Mesothelial cell of epicardium (in vitro differentiated cells): Measurements from ENCODE around the gene ESRP2. TPM values are rescaled to one million over a fixed set of nuclear protein-coding genes. Genes with fewer than 3 reads are reported as not detected.

ENCODE experiments used
- DNase-seq, 2 experiments: peaks; one replicate each; pipeline ENCODE4 v3.0.0; 2021; ENCODE audit warnings: low spot score in 2 of 2; ENCODE audit not compliant: unreplicated experiment in 2 of 2
- H3K27ac Mint-ChIP-seq: 2 replicates; pipeline ENCODE4 v1.8.0; 2021; ENCODE audit warnings: mixed read lengths
- H3K27me3 Mint-ChIP-seq: 2 replicates; pipeline ENCODE4 v1.8.0; 2021; ENCODE audit warnings: low read depth, mixed read lengths
- H3K36me3 Mint-ChIP-seq: 2 replicates; pipeline ENCODE4 v1.8.0; 2021; ENCODE audit warnings: mixed read lengths
- H3K4me1 Mint-ChIP-seq: 2 replicates; pipeline ENCODE4 v1.8.0; 2021; ENCODE audit warnings: mixed read lengths
- H3K4me3 Mint-ChIP-seq: 2 replicates; pipeline ENCODE4 v1.8.0; 2021; ENCODE audit warnings: mild to moderate bottlenecking, moderate library complexity, mixed read lengths
- H3K9me3 Mint-ChIP-seq: 2 replicates; pipeline ENCODE4 v1.8.0; 2021; ENCODE audit warnings: mixed read lengths
- CTCF ChIP-seq: fragments of 200-600 bp; sonication (generic); IDR thresholded peaks from one replicate; pipeline ENCODE4 v1.5.0; 2021; ENCODE audit warnings: antibody characterized with exemption; ENCODE audit not compliant: unreplicated experiment
- total RNA-seq: library from RNA; stranded (reverse); gene quantifications from 3 replicates; pipeline ENCODE4 v1.2.1, GENCODE V29; 2021

ESRP2 gene
- total RNA-seq, 1 donor from 2014 or later: 34.7 TPM

DNA sequence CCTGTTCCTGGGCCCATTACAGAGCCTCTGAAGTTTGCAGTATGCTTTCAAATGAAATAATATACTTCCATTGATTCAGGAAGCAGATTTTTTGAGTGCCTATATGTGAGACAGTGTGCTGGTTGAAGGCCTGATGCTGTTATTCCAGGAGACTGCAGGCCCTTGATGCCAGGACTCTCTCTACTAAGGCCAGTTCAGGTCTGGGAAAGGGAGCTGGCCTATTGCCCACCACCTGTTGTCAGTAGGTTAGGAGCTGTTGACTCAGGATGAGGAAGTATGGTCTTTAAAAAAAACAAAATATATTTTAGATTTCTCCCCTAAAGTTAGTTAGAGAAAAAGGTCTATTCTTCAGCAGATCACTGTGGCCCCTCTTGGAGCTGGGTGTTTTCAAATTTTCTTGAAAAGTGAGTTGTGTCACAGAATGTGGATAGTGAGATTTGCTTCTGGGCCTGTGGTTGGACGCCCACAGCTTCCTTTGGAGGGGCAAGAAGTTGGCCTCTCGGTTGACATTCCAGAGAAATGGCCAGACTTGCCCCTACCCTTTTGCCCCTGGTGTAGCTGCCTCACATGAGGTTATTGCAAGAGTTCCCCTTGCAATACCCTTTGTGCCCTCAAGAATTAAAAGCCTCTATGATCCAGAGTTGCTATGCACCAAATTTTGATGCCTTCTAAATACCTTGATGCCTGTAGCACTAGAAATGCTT lies 7.9 kb downstream of the ESRP2 start:
- DNase-seq: no peak
- H3K9me3 Mint-ChIP-seq: no peaks in the 10 kb centered on the region
- H3K27me3 Mint-ChIP-seq: no peaks in the 10 kb centered on the region
- no peaks in the 10 kb centered on the region for H3K4me1 Mint-ChIP-seq
- no peak overlapping the region for H3K27ac Mint-ChIP-seq
- TF ChIP-seq CTCF: no peak
- no peak overlapping the region for H3K4me3 Mint-ChIP-seq
- peaks cover 5% of the 10 kb centered on the region for H3K36me3 Mint-ChIP-seq

- Mint-ChIP-seq H3K36me3 (peaks cover 5% of the 10 kb centered on the region), H3K4me3 (no peak overlapping the region), H3K27ac (no peak overlapping the region), H3K9me3 (no peaks in the 10 kb centered on the region), H3K27me3 (no peaks in the 10 kb centered on the region), H3K4me1 (no peaks in the 10 kb centered on the region)
- no peak for TF ChIP-seq CTCF
- no peak for DNase-seq
Observed at GRCh38 chr16:68227183-68227793, 8.6 kb downstream of the ESRP2 start.

GRCh38 chr16:68226116-68226515 lies 9.8 kb downstream of the ESRP2 start:
- Mint-ChIP-seq H3K27me3 (no peaks in the 10 kb centered on the region), H3K27ac (no peak overlapping the region), H3K4me1 (no peaks in the 10 kb centered on the region), H3K9me3 (no peaks in the 10 kb centered on the region), H3K4me3 (no peak overlapping the region), H3K36me3 (peaks cover 5% of the 10 kb centered on the region)
- no peak for DNase-seq
- TF ChIP-seq CTCF: no peak

GRCh38 chr16:68223072-68223471 lies 12.9 kb downstream of the ESRP2 start:
- Mint-ChIP-seq H3K36me3 (no peaks in the 10 kb centered on the region), H3K4me1 (no peaks in the 10 kb centered on the region), H3K27me3 (no peaks in the 10 kb centered on the region), H3K27ac (no peak overlapping the region), H3K9me3 (no peaks in the 10 kb centered on the region), H3K4me3 (no peak overlapping the region)
- TF ChIP-seq CTCF: no peak
- no peak for DNase-seq

DNA sequence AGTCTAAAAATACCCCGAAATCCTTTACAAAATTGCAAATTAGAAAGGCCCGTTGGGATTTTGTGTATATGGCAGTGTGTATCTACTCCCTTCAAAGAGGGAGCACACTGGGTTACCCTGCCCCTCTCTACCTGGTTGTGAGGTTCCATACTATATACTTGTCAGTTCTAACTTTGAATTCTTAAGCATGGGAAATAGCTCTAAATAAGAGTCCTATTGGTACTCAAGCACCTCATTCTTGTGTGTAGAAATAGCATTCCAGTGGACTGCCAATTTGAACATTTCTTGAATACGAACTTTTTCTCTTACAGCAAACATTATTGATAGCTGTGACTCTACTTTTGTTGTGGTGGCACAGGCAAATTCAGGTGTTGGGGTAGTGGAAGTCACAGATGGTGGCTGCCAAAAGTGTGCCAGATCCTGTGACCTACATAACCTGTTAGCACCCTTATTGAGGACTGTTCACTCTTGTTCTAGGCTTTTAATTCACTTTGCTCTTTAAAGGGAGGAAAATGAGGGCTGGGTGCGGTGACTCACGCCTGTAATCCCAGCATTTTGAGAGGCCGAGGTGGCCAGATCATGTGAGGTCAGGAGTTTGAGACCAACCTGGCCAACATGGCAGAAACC lies 16.1 kb downstream of the ESRP2 start:
- peaks cover 4% of the 10 kb centered on the region for H3K36me3 Mint-ChIP-seq
- TF ChIP-seq CTCF: no peak
- no peak for DNase-seq
- H3K27ac Mint-ChIP-seq: peak overlapping the region; percentile 53
- no peaks in the 10 kb centered on the region for H3K27me3 Mint-ChIP-seq
- no peak overlapping the region for H3K4me3 Mint-ChIP-seq
- no peaks in the 10 kb centered on the region for H3K9me3 Mint-ChIP-seq
- no peaks in the 10 kb centered on the region for H3K4me1 Mint-ChIP-seq
